Measurements from ENCODE around the gene SLC2A1. TPM values are rescaled to one million over a fixed set of nuclear protein-coding genes. Genes with fewer than 3 reads are reported as not detected.

The SLC2A1 gene
- total and polyA plus RNA-seq, 2 of the 13 experiments (the other 11 are each of a cell fraction or from before 2014, with no cell fraction given) = 125 to 423 TPM

DNA sequence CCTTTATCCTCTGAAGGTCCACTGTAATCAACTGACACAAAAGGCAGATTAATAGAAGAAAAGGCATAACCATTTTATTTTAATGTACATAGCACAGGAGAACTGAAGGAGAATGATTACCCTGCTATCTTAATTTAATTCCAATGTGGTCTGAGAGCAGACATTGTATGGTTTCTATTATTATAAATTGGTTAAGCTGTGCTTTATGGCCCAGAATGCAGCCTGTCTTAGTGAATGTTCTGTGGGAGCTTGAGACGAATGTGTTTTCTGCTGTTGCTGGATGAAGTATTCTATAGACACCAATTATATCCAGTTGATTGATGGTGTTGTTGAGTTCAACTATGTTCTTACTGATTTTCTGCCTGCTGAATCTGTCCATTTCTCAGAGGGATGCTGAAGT lies 25.0 kb upstream of the SLC2A1 start:
- intact Hi-C loops (cut with micrococcal nuclease; ENCODE audit: unreplicated experiment) (no loop called here), in situ Hi-C loops (cut with HindIII; ENCODE audit: extremely low pct_ligation_motif_present, low pct_unique_long_range_greater_than_20kb) (no loop called here)
- H3K9me3 ChIP-seq (ENCODE audit: low read length) = no peaks in the 10 kb centered on the region
- H2AFZ ChIP-seq (ENCODE audit: low read length) = no peak overlapping the region
- peaks cover 28% of the 10 kb centered on the region for H3K4me1 ChIP-seq (ENCODE audit: insufficient read depth, low read length)
- H3K79me2 ChIP-seq (ENCODE audit: insufficient read depth, low read length) = no peaks in the 10 kb centered on the region
- 100% methylated on average over 1 of the region's 1 CpG for WGBS (ENCODE audit: low lambda C conversion rate)
- POLR2A ChIA-PET = no interaction called here
- no peaks in the 10 kb centered on the region for H4K20me1 ChIP-seq (ENCODE audit: insufficient read depth, low read length)
- DNase-seq (ENCODE audit: low spot score) (no peak), ATAC-seq (no peak), FAIRE-seq (no peak)
- CTCF ChIA-PET (ENCODE audit: low intra/inter-chr PET ratio, low total read pairs) = no interaction called here
- H3K4me2 ChIP-seq (ENCODE audit: low read depth, low read length) = no peak overlapping the region
- BruUV-seq (replicated peaks) = no TSS peak
- H3K9ac ChIP-seq (ENCODE audit: insufficient read depth, low read depth, low read length) = no peak overlapping the region
- H3K36me3 ChIP-seq (replicated peaks in 1 of 2; ENCODE audit: control insufficient read depth in 1 of 2, insufficient read depth in 2 of 2, low read length in 2 of 2) = no peaks in the 10 kb centered on the region
- H3K27ac ChIP-seq (ENCODE audit: extremely low read length, insufficient read depth, low read length) = no peak overlapping the region
- TF ChIP-seq ZNF607 (CRISPR knock-in tag; IDR thresholded peaks at IDR 0.05; ENCODE audit: borderline replicate concordance) (no peak), ZFAT (CRISPR knock-in tag; conservative IDR thresholded peaks at IDR 0.05) (no peak), ZNF350 (CRISPR knock-in tag; IDR thresholded peaks at IDR 0.05; ENCODE audit: borderline replicate concordance, low read depth) (no peak), SETDB1 (CRISPR knock-in tag; IDR thresholded peaks at IDR 0.05; ENCODE audit: borderline replicate concordance) (no peak), YEATS2 (CRISPR knock-in tag; IDR thresholded peaks at IDR 0.05; ENCODE audit: borderline replicate concordance) (no peak)
- TF ChIP-seq, protein P1, sequence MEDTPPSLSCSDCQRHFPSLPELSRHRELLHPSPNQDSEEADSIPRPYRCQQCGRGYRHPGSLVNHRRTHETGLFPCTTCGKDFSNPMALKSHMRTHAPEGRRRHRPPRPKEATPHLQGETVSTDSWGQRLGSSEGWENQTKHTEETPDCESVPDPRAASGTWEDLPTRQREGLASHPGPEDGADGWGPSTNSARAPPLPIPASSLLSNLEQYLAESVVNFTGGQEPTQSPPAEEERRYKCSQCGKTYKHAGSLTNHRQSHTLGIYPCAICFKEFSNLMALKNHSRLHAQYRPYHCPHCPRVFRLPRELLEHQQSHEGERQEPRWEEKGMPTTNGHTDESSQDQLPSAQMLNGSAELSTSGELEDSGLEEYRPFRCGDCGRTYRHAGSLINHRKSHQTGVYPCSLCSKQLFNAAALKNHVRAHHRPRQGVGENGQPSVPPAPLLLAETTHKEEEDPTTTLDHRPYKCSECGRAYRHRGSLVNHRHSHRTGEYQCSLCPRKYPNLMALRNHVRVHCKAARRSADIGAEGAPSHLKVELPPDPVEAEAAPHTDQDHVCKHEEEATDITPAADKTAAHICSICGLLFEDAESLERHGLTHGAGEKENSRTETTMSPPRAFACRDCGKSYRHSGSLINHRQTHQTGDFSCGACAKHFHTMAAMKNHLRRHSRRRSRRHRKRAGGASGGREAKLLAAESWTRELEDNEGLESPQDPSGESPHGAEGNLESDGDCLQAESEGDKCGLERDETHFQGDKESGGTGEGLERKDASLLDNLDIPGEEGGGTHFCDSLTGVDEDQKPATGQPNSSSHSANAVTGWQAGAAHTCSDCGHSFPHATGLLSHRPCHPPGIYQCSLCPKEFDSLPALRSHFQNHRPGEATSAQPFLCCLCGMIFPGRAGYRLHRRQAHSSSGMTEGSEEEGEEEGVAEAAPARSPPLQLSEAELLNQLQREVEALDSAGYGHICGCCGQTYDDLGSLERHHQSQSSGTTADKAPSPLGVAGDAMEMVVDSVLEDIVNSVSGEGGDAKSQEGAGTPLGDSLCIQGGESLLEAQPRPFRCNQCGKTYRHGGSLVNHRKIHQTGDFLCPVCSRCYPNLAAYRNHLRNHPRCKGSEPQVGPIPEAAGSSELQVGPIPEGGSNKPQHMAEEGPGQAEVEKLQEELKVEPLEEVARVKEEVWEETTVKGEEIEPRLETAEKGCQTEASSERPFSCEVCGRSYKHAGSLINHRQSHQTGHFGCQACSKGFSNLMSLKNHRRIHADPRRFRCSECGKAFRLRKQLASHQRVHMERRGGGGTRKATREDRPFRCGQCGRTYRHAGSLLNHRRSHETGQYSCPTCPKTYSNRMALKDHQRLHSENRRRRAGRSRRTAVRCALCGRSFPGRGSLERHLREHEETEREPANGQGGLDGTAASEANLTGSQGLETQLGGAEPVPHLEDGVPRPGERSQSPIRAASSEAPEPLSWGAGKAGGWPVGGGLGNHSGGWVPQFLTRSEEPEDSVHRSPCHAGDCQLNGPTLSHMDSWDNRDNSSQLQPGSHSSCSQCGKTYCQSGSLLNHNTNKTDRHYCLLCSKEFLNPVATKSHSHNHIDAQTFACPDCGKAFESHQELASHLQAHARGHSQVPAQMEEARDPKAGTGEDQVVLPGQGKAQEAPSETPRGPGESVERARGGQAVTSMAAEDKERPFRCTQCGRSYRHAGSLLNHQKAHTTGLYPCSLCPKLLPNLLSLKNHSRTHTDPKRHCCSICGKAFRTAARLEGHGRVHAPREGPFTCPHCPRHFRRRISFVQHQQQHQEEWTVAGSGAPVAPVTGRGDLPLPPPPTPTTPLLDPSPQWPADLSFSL (CRISPR knock-in tag; IDR thresholded peaks at IDR 0.05) = no peak
- no peaks in the 10 kb centered on the region for H3K27me3 ChIP-seq (ENCODE audit: control insufficient read depth in 1 of 2, insufficient read depth in 2 of 2, low read length in 2 of 2)
- no peak overlapping the region for H3K4me3 ChIP-seq (replicated peaks in 1 of 3; ENCODE audit: insufficient read depth in 1 of 3, low read depth in 2 of 3, low read length in 3 of 3)
